GM12873 (cell line): Measurements from ENCODE around the gene OR2B2.

Source experiments
- TF ChIP-seq, protein P1 (sequence below): IDR thresholded peaks from 2 replicates; pipeline ENCODE4 v1.5.1; 2012; ENCODE audit warnings: low read depth, mild to moderate bottlenecking, moderate library complexity, low read length, control low read depth; ENCODE audit not compliant: insufficient read depth; ENCODE audit errors: missing control alignments

OR2B2 gene

DNA sequence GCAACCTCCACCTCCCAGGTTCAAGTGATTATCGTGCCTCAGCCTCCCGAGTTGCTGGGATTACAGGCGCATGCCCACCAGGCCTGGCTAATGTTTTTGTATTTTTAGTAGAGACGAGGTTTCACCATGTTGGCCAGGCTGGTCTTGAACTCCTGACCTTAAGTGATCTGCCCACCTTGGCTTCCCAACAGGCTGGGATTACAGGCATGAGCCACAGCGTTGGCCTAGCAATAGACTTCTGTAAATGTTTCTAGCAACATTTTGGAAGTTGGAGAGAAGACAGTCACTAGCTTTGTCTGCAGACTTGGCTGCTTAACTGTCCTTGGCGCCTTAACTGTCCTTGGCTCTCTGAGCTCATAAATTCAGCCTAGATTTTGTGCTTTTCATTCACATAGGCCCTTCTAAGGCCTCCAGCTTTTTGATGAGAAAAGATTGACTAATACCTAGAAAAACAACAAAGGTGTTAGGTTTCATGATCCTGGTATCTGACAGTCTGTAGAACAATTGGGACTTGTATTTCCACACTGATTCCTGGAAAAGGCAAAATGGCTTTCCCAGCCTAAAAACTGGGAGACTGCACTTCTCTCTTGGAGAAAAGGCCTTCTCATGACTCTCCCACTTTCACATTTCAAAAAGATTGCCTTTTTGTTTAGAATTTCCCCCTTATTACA lies 49.7 kb downstream of the OR2B2 start:
- TF ChIP-seq, protein P1, sequence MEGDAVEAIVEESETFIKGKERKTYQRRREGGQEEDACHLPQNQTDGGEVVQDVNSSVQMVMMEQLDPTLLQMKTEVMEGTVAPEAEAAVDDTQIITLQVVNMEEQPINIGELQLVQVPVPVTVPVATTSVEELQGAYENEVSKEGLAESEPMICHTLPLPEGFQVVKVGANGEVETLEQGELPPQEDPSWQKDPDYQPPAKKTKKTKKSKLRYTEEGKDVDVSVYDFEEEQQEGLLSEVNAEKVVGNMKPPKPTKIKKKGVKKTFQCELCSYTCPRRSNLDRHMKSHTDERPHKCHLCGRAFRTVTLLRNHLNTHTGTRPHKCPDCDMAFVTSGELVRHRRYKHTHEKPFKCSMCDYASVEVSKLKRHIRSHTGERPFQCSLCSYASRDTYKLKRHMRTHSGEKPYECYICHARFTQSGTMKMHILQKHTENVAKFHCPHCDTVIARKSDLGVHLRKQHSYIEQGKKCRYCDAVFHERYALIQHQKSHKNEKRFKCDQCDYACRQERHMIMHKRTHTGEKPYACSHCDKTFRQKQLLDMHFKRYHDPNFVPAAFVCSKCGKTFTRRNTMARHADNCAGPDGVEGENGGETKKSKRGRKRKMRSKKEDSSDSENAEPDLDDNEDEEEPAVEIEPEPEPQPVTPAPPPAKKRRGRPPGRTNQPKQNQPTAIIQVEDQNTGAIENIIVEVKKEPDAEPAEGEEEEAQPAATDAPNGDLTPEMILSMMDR, result no peak

DNA sequence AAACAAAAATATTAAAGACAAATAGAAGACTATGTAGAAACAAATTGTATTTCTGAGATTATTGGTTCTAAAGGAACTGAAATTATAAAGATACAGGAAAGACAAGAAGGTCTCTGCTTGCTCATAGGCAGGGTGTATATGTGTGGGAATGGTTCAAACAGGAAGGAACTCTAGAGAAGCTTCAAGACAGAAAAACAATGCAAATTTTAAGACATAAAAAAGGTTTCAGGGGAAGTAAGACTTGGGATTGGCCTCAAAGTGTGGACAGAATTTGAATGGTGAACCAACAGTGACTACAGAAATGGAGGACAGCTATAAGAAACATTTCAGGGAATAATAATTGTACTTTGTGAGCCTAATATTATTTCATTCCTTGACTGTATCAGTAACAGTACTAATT lies 50.3 kb downstream of the OR2B2 start:
- TF ChIP-seq, protein P1, result no peak

DNA sequence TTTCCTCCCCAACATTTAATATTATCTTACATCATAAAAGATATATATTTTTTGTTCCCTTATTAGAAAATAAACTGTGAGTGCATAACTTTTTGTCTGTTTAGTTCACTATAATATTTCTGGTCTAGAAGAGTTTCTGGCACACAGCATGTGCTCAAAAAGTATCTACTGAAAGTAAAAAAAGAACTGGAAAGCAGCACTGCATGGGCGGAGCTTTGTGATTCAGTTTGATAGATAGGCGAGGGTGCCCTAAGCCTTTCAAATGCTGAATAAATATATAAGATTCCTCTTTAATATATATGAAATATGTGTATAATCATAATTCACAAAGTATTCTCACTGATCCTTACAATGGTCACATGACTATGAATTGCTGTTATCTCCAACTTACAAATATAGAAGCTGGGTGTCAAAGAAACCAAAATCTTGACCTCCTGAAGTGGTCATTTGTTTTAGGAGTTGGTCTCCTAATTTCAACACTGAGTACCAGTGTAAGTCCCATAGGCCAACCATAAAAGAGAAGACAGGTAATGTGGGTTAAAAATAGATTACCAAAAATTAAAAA lies 50.8 kb downstream of the OR2B2 start:
- TF ChIP-seq, protein P1, result no peak
